ENCODE results near the gene TMEM60. TPM values are rescaled to one million over a fixed set of nuclear protein-coding genes. Genes with fewer than 3 reads are reported as not detected.

TMEM60 gene
- total and polyA plus RNA-seq, 2 of the 8 experiments (the other 6 are each of a cell fraction or from before 2014, with no cell fraction given): 22.1 to 29.2 TPM

GRCh38 chr7:77799078-77799964 lies 1.1 kb upstream of the TMEM60 start:
- Histone ChIP-seq H2AFZ (ENCODE audit: low read length) (peak overlapping the region; percentile 64; the same call in 1 of the 2 replicates), H3K9me3 (ENCODE audit: insufficient read depth in 2 of 2, low read depth in 1 of 2, low read length in 1 of 2) (no peaks in the 10 kb centered on the region), H3K23me2 (ENCODE audit: low read depth, low read length) (peaks cover 3% of the 10 kb centered on the region), H2BK12ac (ENCODE audit: low read depth, low read length) (no peak overlapping the region), H4K91ac (replicated peaks; ENCODE audit: insufficient read length, low read length) (no peak overlapping the region), H3K4me1 (replicated peaks in 1 of 4; ENCODE audit: control insufficient read depth in 3 of 4, insufficient read depth in 4 of 4, low read length in 3 of 4) (peaks cover 0 to 2% (median 2%) of the 10 kb centered on the region in 4 experiments; a peak in 3 of 7 replicates), H2BK5ac (ENCODE audit: low read depth, low read length) (no peak overlapping the region; the same call in 1 of the 2 replicates), H4K8ac (ENCODE audit: extremely low read depth, insufficient read depth, low read length) (peak overlapping the region; percentile 85; the same call in 1 of the 2 replicates), H3K4me2 (ENCODE audit: insufficient read depth in 1 of 2, low read depth in 2 of 2, low read length in 2 of 2) (peak overlapping the region; percentile 83 to 94), H2BK15ac (ENCODE audit: low read length) (no peak overlapping the region; the same call in 1 of the 2 replicates), H4K5ac (ENCODE audit: insufficient read length, low read depth, low read length) (peak overlapping the region; percentile 94), H3K23ac (ENCODE audit: insufficient read length) (no peak overlapping the region), H2BK20ac (ENCODE audit: low read length) (no peak overlapping the region), H3K4ac (replicated peaks; ENCODE audit: insufficient read length, low read depth, low read length) (no peak overlapping the region), H3K79me2 (ENCODE audit: control insufficient read depth in 1 of 2, insufficient read depth in 2 of 2, low read length in 2 of 2) (peaks cover 0 to 46% of the 10 kb centered on the region in 2 experiments; a peak in 2 of 4 replicates), H3K4me3 (ENCODE audit: extremely low read depth in 1 of 4, insufficient read depth in 2 of 4, low read depth in 3 of 4, low read length in 4 of 4) (peak overlapping the region; percentile 81 to 89 (median 84)), H3K36me3 (ENCODE audit: control insufficient read depth in 2 of 4, insufficient read depth in 4 of 4, low read length in 3 of 4) (peaks cover 0 to under 1% (median 0%) of the 10 kb centered on the region in 4 experiments; a peak in 1 of 8 replicates), H3K18ac (ENCODE audit: extremely low read depth, low read length) (no peak overlapping the region; the same call in 1 of the 2 replicates), H3K14ac (ENCODE audit: insufficient read length) (no peak overlapping the region), H3K79me1 (ENCODE audit: low read depth, low read length) (0 out of 2 replicates have a peak, but pooled peaks cover 3% of the 10 kb centered on the region), H3K9ac (replicated peaks in 1 of 4; ENCODE audit: extremely low read depth in 1 of 4, low read depth in 3 of 4, low read length in 3 of 4) (peak overlapping the region; percentile 64 to 85 (median 70)), H2BK120ac (replicated peaks; ENCODE audit: low read depth, low read length) (no peak overlapping the region), H4K20me1 (replicated peaks in 1 of 2; ENCODE audit: control insufficient read depth in 1 of 2, insufficient read depth in 2 of 2, low read length in 2 of 2) (peaks cover 0 to 2% of the 10 kb centered on the region in 2 experiments), H2AK5ac (ENCODE audit: low read depth, low read length) (no peak overlapping the region), H3K27me3 (replicated peaks in 1 of 4; ENCODE audit: control insufficient read depth in 3 of 4, extremely low read depth in 1 of 4, insufficient read depth in 3 of 4, low read length in 3 of 4) (no peaks in the 10 kb centered on the region), H3K56ac (replicated peaks; ENCODE audit: insufficient read length, low read depth, low read length) (no peak overlapping the region), H3K27ac (ENCODE audit: low read depth, low read length) (peak overlapping the region; percentile 64)
- no peak for FAIRE-seq
- ChIA-PET CTCF (ENCODE audit: partially characterized antibody) (no interaction called here), POLR2A (ENCODE audit: partially characterized antibody) (interaction anchor here (0.6 to 1.9 kb wide), 10 partner anchors 11 to 263 kb away, joined by 3 to 5 read pairs (median 3); partner anchors contain the start of gene RSBN1L)
- DNase-seq (ENCODE audit: low read depth in 1 of 2, low spot score in 2 of 2): peak in 1 of 2 experiments; percentile 79
- 4% methylated on average over 35 of the region's 55 CpGs; no CpG with 5 or more reads in 1 of the 2 experiments for WGBS, 2 experiments (ENCODE audit: extremely low coverage in 1 of 2, insufficient coverage in 1 of 2, insufficient read length in 1 of 2, insufficient replicate concordance in 2 of 2, low coverage in 1 of 2, low lambda C conversion rate in 2 of 2, missing lambda C conversion rate in 1 of 2)
